Measurements from ENCODE around the gene SLC1A2.
"Not testable (repeated sequence)": the region's sequence is repeated elsewhere in the genome, so short reads cannot be mapped to it uniquely, and the experiment has no call there.

The SLC1A2 gene

DNA sequence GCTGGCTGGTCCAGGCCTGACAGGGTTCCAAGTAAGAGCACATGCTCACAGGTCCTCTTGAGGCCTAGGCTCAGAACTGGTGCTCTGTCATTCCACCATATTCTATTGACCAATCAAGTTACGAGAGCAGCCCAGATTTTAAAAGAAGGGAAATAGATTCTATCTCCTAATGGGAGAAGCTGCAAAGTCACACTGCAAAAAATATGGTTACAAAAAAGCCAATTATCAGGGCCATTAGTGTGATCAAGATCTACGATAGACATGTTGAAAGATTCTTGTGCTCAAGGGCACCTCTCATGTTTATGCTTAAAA is 184.2 kb downstream of the SLC1A2 start:
- H3K4me2 ChIP-seq (ENCODE audit: low read length): no peak overlapping the region
- H3K36me3 ChIP-seq (ENCODE audit: insufficient read depth, low read length): peaks cover 29% of the 10 kb centered on the region
- H3K9ac ChIP-seq (ENCODE audit: low read depth, low read length): no peak overlapping the region
- H3K27me3 ChIP-seq (ENCODE audit: control insufficient read depth, insufficient read depth, low read length): no peaks in the 10 kb centered on the region
- no peaks in the 10 kb centered on the region for H3K9me3 ChIP-seq (replicated peaks; ENCODE audit: low read length)
- H3K4me1 ChIP-seq (ENCODE audit: control insufficient read depth, insufficient read depth, low read length): peaks cover 11% of the 10 kb centered on the region
- no peak overlapping the region for H3K4me3 ChIP-seq (ENCODE audit: low read length)

DNA sequence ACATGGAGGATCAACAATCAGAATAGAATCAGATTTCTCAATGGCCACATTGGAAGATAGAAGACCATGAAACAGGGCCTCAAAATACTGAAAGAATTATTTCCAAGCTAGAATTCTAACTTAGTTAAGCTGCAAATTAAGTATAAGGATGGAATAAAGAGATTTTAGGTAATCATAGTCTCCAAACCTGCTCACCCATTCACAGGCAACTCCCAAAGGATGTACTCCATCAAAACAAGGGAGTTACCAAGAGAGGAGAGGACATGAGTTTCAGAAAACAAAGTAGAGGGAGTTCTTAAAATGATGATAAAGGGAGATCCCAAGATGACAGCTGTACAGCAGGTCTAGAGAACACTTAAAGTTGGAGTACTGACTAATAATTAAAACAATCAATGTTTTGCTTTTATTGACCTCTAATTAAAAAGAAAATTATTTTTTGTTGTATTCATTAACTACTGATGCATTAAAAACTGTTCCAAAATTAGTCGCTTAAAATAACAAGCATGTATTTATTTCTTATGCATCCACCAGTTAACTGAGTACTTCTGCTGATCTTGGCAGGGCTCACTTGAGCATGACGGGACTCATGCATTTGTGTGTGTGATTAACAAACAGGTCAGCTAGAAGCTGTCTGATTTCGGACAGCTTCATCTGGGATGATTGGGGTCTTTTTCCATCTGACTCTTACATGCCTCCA is 184.8 kb downstream of the SLC1A2 start:
- peaks cover 34% of the 10 kb centered on the region for H3K36me3 ChIP-seq (ENCODE audit: insufficient read depth, low read length)
- peaks cover 11% of the 10 kb centered on the region for H3K4me1 ChIP-seq (ENCODE audit: control insufficient read depth, insufficient read depth, low read length)
- H3K9ac ChIP-seq (ENCODE audit: low read depth, low read length): no peak overlapping the region
- no peak overlapping the region for H3K4me2 ChIP-seq (ENCODE audit: low read length)
- no peaks in the 10 kb centered on the region for H3K9me3 ChIP-seq (replicated peaks; ENCODE audit: low read length)
- no peaks in the 10 kb centered on the region for H3K27me3 ChIP-seq (ENCODE audit: control insufficient read depth, insufficient read depth, low read length)
- no peak overlapping the region for H3K4me3 ChIP-seq (ENCODE audit: low read length)

DNA sequence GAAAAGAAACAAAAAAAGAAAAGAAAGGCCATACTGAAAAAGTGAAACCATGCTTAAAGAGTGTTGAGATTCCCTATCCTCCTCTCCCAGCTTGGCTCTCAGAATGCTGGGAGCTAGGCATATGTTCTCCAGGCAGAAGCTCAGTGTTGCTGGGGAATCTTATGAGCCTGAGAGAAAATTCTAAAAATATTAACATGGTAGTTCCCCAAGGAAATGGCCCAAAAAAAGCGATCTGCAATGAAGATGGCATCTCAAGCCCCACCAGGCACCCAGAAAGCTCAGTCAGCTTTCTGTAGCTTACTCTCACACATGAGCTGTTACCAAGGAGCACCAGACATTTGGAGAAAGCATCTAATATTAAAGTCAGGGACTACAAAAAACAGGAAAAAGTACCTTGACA is 185.8 kb downstream of the SLC1A2 start:
- H3K4me2 ChIP-seq (ENCODE audit: low read length): no peak overlapping the region

GRCh38 chr11:35232891-35233330 is 186.4 kb downstream of the SLC1A2 start:
- peaks cover 11% of the 10 kb centered on the region for H3K4me1 ChIP-seq (ENCODE audit: control insufficient read depth, insufficient read depth, low read length)

More for the DNA sequence above, 185.8 kb downstream of the SLC1A2 start:
- no peaks in the 10 kb centered on the region for H3K27me3 ChIP-seq (ENCODE audit: control insufficient read depth, insufficient read depth, low read length)
- no peak overlapping the region for H3K4me3 ChIP-seq (ENCODE audit: low read length)
- H3K4me1 ChIP-seq (ENCODE audit: control insufficient read depth, insufficient read depth, low read length): peaks cover 11% of the 10 kb centered on the region
- no peak overlapping the region for H3K9ac ChIP-seq (ENCODE audit: low read depth, low read length)
- peaks cover 45% of the 10 kb centered on the region for H3K36me3 ChIP-seq (ENCODE audit: insufficient read depth, low read length)
- H3K9me3 ChIP-seq (replicated peaks; ENCODE audit: low read length): no peaks in the 10 kb centered on the region

DNA sequence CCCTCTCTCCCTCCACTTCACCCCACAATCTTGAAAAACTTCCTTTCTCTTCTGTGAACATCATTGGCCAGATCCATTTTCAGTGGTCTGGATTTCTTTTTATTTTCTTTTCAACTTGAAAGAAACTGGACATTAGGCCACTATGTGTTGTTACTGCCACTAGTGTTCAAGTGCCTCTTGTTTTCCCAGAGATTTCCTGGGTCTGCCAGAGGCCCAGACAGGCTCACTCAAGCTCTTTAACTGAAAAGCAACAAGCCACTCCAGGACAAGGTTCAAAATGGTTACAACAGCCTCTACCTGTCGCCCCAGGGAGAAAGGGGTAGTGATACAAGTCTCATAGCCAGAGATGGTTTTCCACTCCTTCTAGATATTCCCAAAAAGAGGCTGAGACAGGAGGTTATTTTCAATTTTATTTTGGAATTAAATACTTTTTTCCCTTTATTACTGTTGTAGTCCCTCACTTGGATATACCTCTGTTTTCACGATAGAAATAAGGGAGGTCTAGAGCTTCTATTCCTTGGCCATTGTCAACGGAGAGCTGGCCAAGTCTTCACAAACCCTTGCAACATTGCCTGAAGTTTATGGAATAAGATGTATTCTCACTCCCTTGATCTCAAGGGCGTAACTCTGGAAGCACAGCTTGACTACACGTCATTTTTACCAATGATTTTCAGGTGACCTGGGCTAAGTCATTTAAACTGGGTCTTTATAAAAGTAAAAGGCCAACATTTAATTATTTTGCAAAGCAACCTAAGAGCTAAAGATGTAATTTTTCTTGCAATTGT is 188.1 kb downstream of the SLC1A2 start:
- Histone ChIP-seq H3K27me3 (ENCODE audit: control insufficient read depth, insufficient read depth, low read length) (no peaks in the 10 kb centered on the region), H3K9me3 (replicated peaks; ENCODE audit: low read length) (no peaks in the 10 kb centered on the region), H3K4me1 (ENCODE audit: control insufficient read depth, insufficient read depth, low read length) (peaks cover 2% of the 10 kb centered on the region), H3K9ac (ENCODE audit: low read depth, low read length) (no peak overlapping the region), H3K4me3 (ENCODE audit: low read length) (no peak overlapping the region), H3K4me2 (ENCODE audit: low read length) (no peak overlapping the region), H3K36me3 (ENCODE audit: insufficient read depth, low read length) (peaks cover 68% of the 10 kb centered on the region)

More at GRCh38 chr11:35232891-35233330, 186.4 kb downstream of the SLC1A2 start:
- no peak overlapping the region for H3K4me3 ChIP-seq (ENCODE audit: low read length)
- H3K36me3 ChIP-seq (ENCODE audit: insufficient read depth, low read length): peaks cover 51% of the 10 kb centered on the region
- no peak overlapping the region for H3K9ac ChIP-seq (ENCODE audit: low read depth, low read length)
- no peaks in the 10 kb centered on the region for H3K9me3 ChIP-seq (replicated peaks; ENCODE audit: low read length)
- H3K27me3 ChIP-seq (ENCODE audit: control insufficient read depth, insufficient read depth, low read length): no peaks in the 10 kb centered on the region
- no peak overlapping the region for H3K4me2 ChIP-seq (ENCODE audit: low read length)

GRCh38 chr11:35230388-35230787 is 189.0 kb downstream of the SLC1A2 start:
- Histone ChIP-seq H3K4me1 (ENCODE audit: control insufficient read depth, insufficient read depth, low read length) (no peaks in the 10 kb centered on the region), H3K9ac (ENCODE audit: low read depth, low read length) (no peak overlapping the region), H3K27me3 (ENCODE audit: control insufficient read depth, insufficient read depth, low read length) (no peaks in the 10 kb centered on the region), H3K9me3 (replicated peaks; ENCODE audit: low read length) (no peaks in the 10 kb centered on the region), H3K4me3 (ENCODE audit: low read length) (no peak overlapping the region), H3K36me3 (ENCODE audit: insufficient read depth, low read length) (peaks cover 75% of the 10 kb centered on the region), H3K4me2 (ENCODE audit: low read length) (no peak overlapping the region)

DNA sequence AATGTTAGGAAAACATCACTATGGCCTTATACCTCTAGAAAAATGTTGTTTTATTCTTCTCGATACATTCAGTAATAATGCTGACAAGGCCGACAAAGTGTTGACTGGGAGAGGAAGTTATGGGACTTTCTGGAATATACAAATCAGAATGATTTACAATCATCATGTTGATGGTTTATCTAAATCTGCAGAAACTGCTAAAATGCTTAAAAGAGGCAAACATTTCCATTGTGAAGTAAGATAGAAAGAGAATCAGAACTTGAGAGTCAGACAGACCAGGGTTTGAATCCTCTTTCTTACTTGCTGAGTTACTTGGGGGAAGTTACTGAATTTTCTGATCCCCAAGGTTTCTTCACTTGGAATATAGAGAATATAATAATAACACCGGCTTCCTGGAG is 191.0 kb downstream of the SLC1A2 start:
- Histone ChIP-seq H3K9ac (ENCODE audit: low read depth, low read length) (no peak overlapping the region), H3K27me3 (ENCODE audit: control insufficient read depth, insufficient read depth, low read length) (no peaks in the 10 kb centered on the region), H3K36me3 (ENCODE audit: insufficient read depth, low read length) (peaks cover 95% of the 10 kb centered on the region), H3K9me3 (replicated peaks; ENCODE audit: low read length) (no peaks in the 10 kb centered on the region), H3K4me3 (ENCODE audit: low read length) (no peak overlapping the region), H3K4me1 (ENCODE audit: control insufficient read depth, insufficient read depth, low read length) (no peaks in the 10 kb centered on the region), H3K4me2 (ENCODE audit: low read length) (no peak overlapping the region)

DNA sequence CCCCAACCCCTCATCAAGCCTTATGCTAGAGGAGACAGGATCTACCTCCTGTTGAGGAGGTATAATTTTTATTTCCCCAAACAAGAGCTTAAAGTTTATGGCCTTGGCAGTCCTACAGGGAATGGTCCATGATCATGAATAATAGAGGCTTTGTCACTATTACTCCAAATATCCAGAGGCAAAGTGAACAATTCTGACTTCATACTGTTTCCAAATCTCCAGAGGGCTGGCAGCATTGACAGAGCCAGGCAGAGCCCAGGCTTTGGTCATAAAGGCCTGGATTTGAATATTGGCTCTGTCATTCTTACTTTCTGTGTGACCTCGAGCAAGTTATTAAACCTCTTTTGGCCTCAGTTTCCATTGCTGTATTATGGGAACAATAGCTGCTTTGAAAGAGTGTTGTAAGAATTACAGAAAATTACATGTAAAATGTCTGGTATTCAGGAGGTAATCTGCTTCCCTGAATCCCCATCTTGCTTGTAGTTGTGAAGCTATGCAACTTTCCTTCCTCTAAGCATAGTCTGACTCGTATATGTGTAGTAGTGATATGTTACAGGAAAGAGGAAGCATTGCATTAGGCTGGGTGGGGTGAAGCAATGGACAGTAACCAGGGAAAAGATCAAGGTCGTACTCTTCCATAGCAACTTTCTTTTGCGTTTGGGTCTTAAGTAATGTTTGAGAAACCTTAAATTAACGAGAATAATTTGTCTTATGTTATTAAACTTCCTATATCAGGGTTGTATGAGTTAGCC is 191.6 kb downstream of the SLC1A2 start:
- H3K4me2 ChIP-seq (ENCODE audit: low read length): no peak overlapping the region
- H3K27me3 ChIP-seq (ENCODE audit: control insufficient read depth, insufficient read depth, low read length): no peaks in the 10 kb centered on the region
- H3K36me3 ChIP-seq (ENCODE audit: insufficient read depth, low read length): peaks cover 98% of the 10 kb centered on the region
- H3K9me3 ChIP-seq (replicated peaks; ENCODE audit: low read length): no peaks in the 10 kb centered on the region
- no peaks in the 10 kb centered on the region for H3K4me1 ChIP-seq (ENCODE audit: control insufficient read depth, insufficient read depth, low read length)
- no peak overlapping the region for H3K9ac ChIP-seq (ENCODE audit: low read depth, low read length)
- no peak overlapping the region for H3K4me3 ChIP-seq (ENCODE audit: low read length)

DNA sequence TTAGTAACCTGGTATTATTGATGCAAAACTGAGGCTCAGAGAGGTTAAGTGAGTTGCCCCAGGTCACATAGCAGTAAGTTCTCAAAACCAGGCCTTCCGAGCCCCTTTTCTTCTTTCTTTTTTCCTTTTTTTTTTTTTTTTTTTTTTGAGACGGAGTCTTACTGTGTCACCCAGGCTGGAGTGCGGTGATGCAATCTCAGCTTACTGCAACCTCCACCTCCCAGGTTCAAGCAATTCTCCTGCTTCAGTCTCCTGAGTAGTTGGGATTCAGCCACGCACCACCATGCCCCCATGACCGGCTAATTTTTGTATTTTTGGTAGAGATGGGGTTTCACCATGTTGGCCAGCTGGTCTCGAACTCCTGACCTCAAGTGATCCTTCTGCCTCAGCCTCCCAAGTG is 192.6 kb downstream of the SLC1A2 start:
- not testable (repeated sequence) for H3K4me3 ChIP-seq (ENCODE audit: low read length); H3K9me3 ChIP-seq (replicated peaks; ENCODE audit: low read length); H3K9ac ChIP-seq (ENCODE audit: low read depth, low read length); H3K4me1 ChIP-seq (ENCODE audit: control insufficient read depth, insufficient read depth, low read length); H3K27me3 ChIP-seq (ENCODE audit: control insufficient read depth, insufficient read depth, low read length); H3K4me2 ChIP-seq (ENCODE audit: low read length)
- H3K36me3 ChIP-seq (ENCODE audit: insufficient read depth, low read length): peaks cover 96% of the 10 kb centered on the region

GRCh38 chr11:35225946-35226520 is 193.3 kb downstream of the SLC1A2 start:
- H3K27me3 ChIP-seq (ENCODE audit: control insufficient read depth, insufficient read depth, low read length): no peaks in the 10 kb centered on the region
- H3K4me3 ChIP-seq (ENCODE audit: low read length): no peak overlapping the region
- no peaks in the 10 kb centered on the region for H3K9me3 ChIP-seq (replicated peaks; ENCODE audit: low read length)
- peaks cover 96% of the 10 kb centered on the region for H3K36me3 ChIP-seq (ENCODE audit: insufficient read depth, low read length)
- H3K4me1 ChIP-seq (ENCODE audit: control insufficient read depth, insufficient read depth, low read length): no peaks in the 10 kb centered on the region
- no peak overlapping the region for H3K9ac ChIP-seq (ENCODE audit: low read depth, low read length)
- no peak overlapping the region for H3K4me2 ChIP-seq (ENCODE audit: low read length)

GRCh38 chr11:35223991-35224390 is 195.4 kb downstream of the SLC1A2 start:
- Histone ChIP-seq H3K9me3 (replicated peaks; ENCODE audit: low read length) (no peaks in the 10 kb centered on the region), H3K27me3 (ENCODE audit: control insufficient read depth, insufficient read depth, low read length) (no peaks in the 10 kb centered on the region), H3K9ac (ENCODE audit: low read depth, low read length) (no peak overlapping the region), H3K36me3 (ENCODE audit: insufficient read depth, low read length) (peaks cover 95% of the 10 kb centered on the region), H3K4me1 (ENCODE audit: control insufficient read depth, insufficient read depth, low read length) (no peaks in the 10 kb centered on the region), H3K4me3 (ENCODE audit: low read length) (no peak overlapping the region), H3K4me2 (ENCODE audit: low read length) (no peak overlapping the region)
